ENCODE measurements around the gene COX7A1.

- no peak for TF ChIP-seq POLR2AphosphoS5 (IDR thresholded peaks at IDR 0.05)
- no peak for TF ChIP-seq REST (IDR thresholded peaks at IDR 0.05; ENCODE audit: borderline replicate concordance)
Observed at GRCh38 chr19:36121486-36122124, 30.6 kb downstream of the COX7A1 start.
